K562 (cell line): ENCODE results near the gene ZNF615. TPM values are rescaled to one million over a fixed set of nuclear protein-coding genes. Genes with fewer than 3 reads are reported as not detected.
A peak's percentile ranks its signal among the peaks of the same experiment; 100 is the strongest.

ENCODE experiments used
- AFF1 ChIP-seq, 2 experiments: fragments of 450-650 bp; IDR thresholded peaks; 2 replicates each; pipeline ENCODE4 v1.6.1; 2018; ENCODE audit warnings: mild to moderate bottlenecking in 2 of 2, low read depth in 1 of 2; ENCODE audit not compliant: partially characterized antibody in 2 of 2
- BACH1 ChIP-seq: fragments of 200-800 bp; sonication (Bioruptor generic); IDR thresholded peaks from 2 replicates; pipeline ENCODE4 v1.6.1; 2016; ENCODE audit warnings: missing genetic modification characterization, missing compliant biosample characterization
- C11orf30 ChIP-seq: fragments of 450-650 bp; IDR thresholded peaks from 2 replicates; pipeline ENCODE4 v1.6.1; 2016; ENCODE audit warnings: low read depth, mild to moderate bottlenecking
- ETS1 ChIP-seq: conservative IDR thresholded peaks from 2 replicates; pipeline ENCODE4 v1.6.1; 2011; ENCODE audit warnings: low read depth, mild to moderate bottlenecking, low read length; ENCODE audit not compliant: control insufficient read depth
- GABPA ChIP-seq: fragments of 200-800 bp; sonication (Bioruptor generic); conservative IDR thresholded peaks from 2 replicates; pipeline ENCODE4 v1.6.1; 2016; ENCODE audit warnings: low read depth, missing genetic modification characterization, missing compliant biosample characterization
- HCFC1 ChIP-seq: IDR thresholded peaks from 2 replicates; pipeline ENCODE4 v1.6.1; 2012; ENCODE audit warnings: low read depth, low read length, improper control_type of control experiment
- LCOR ChIP-seq: sonication (generic); formaldehyde crosslinking; IDR thresholded peaks from 2 replicates; pipeline ENCODE4 v1.8.0; 2022; ENCODE audit warnings: mild to moderate bottlenecking, missing genetic modification reagents
- NR2C1 ChIP-seq, 2 experiments: fragments of 450-650 bp; IDR thresholded peaks; 2 replicates each; pipeline ENCODE4 v1.6.1; 2017; ENCODE audit warnings: mild to moderate bottlenecking in 2 of 2, antibody characterized with exemption in 1 of 2, inconsistent platforms in 1 of 2, missing compliant biosample characterization in 1 of 2, missing genetic modification characterization in 1 of 2
- RBM15 ChIP-seq: fragments of 200-400 bp; formaldehyde crosslinking; IDR thresholded peaks from 2 replicates; pipeline ENCODE4 v1.6.1; 2018; ENCODE audit warnings: mild to moderate bottlenecking, low read length, moderate library complexity; ENCODE audit not compliant: insufficient read depth
- SAP30 ChIP-seq: fragments of 200-600 bp; sonication (generic); IDR thresholded peaks from 2 replicates; pipeline ENCODE4 v1.6.1; 2012; ENCODE audit warnings: borderline replicate concordance, low read depth, mild to moderate bottlenecking, moderate library complexity, low read length, control low read depth, inconsistent platforms; ENCODE audit not compliant: insufficient read depth, poor library complexity, severe bottlenecking
- SUPT5H ChIP-seq: fragments of 450-650 bp; IDR thresholded peaks from 2 replicates; pipeline ENCODE4 v1.6.1; 2016
- TCF7L2 ChIP-seq: fragments of 150-350 bp; IDR thresholded peaks from 2 replicates; pipeline ENCODE4 v1.6.1; 2016; ENCODE audit warnings: low read depth, mild to moderate bottlenecking, low read length, moderate library complexity
- ZNF79 ChIP-seq: fragments of 250-450 bp; sonication (Bioruptor Pico); IDR thresholded peaks from 2 replicates; pipeline ENCODE4 v1.4.0; 2020; ENCODE audit warnings: low read depth, mild to moderate bottlenecking, moderate library complexity
- polyA plus RNA-seq, 8 experiments: library from polyadenylated mRNA; depleted of rRNA in 4 of 8; stranded (reverse) in 5 of 8; unstranded in 3 of 8; fragments of >200 nt; fragmentation: Nextera tagmentation in 2 of 8; fragmentation: Illumina TruSeq in 1 of 8; extraction: Ambion mirVana in 2 of 8; extraction: Trizol in 1 of 8; gene quantifications; 2 replicates each; pipeline versions ENCODE4 v1.2.1 to v1.2.3, GENCODE V29; 2011 to 2014; ENCODE audit warnings: inconsistent platforms in 1 of 8, missing spikeins in 1 of 8
- total RNA-seq, 7 experiments: library from RNA; depleted of rRNA in 6 of 7; stranded (reverse); fragments of >200 nt in 6 of 7; fragmentation: Illumina TruSeq in 2 of 7; extraction: Trizol in 2 of 7; gene quantifications; 2 replicates each; pipeline versions ENCODE4 v1.2.1 to v1.2.3, GENCODE V29; 2011 to 2021; ENCODE audit warnings: low replicate concordance in 1 of 7
- TF ChIP-seq, protein P1 (sequence below): fragments of 250-450 bp; sonication (Bioruptor Pico); IDR thresholded peaks from 2 replicates; pipeline ENCODE4 v1.5.0; 2020; ENCODE audit warnings: mild to moderate bottlenecking, borderline replicate concordance
- TF ChIP-seq, protein P2 (sequence below): sonication (generic); formaldehyde crosslinking; IDR thresholded peaks from 2 replicates; pipeline ENCODE4 v1.8.1; 2023; ENCODE audit warnings: mild to moderate bottlenecking, missing genetic modification reagents

Gene ZNF615
- total and polyA plus RNA-seq, 9 of the 15 experiments (the other 6 are each of a cell fraction or from before 2014, with no cell fraction given) = 1.2 to 4.4 (median 2.7) TPM

- peak; percentile 76; the same call in 1 of the 2 replicates for TF ChIP-seq BACH1 (tag)
- no peak for TF ChIP-seq ZNF79 (CRISPR knock-in tag)
- peak; percentile 85 for TF ChIP-seq NR2C1 (IDR thresholded peaks at IDR 0.05)
- peak; percentile 68 for TF ChIP-seq NR2C1 (tag; IDR thresholded peaks at IDR 0.05)
- peak; percentile 51 for TF ChIP-seq GABPA (tag)
- TF ChIP-seq ETS1 = 0 out of 2 replicates have a peak, but pooled peaks have one; percentile 15
- TF ChIP-seq, protein P1, sequence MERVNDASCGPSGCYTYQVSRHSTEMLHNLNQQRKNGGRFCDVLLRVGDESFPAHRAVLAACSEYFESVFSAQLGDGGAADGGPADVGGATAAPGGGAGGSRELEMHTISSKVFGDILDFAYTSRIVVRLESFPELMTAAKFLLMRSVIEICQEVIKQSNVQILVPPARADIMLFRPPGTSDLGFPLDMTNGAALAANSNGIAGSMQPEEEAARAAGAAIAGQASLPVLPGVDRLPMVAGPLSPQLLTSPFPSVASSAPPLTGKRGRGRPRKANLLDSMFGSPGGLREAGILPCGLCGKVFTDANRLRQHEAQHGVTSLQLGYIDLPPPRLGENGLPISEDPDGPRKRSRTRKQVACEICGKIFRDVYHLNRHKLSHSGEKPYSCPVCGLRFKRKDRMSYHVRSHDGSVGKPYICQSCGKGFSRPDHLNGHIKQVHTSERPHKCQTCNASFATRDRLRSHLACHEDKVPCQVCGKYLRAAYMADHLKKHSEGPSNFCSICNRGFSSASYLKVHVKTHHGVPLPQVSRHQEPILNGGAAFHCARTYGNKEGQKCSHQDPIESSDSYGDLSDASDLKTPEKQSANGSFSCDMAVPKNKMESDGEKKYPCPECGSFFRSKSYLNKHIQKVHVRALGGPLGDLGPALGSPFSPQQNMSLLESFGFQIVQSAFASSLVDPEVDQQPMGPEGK (CRISPR knock-in tag) = no peak
- peak; percentile 96 for TF ChIP-seq SAP30
- TF ChIP-seq C11orf30 = peak; percentile 42; the same call in 1 of the 2 replicates
- TF ChIP-seq TCF7L2 = peak; percentile 97
- peak; percentile 91 for TF ChIP-seq HCFC1
- peak; percentile 42; the same call in 1 of the 2 replicates for TF ChIP-seq SUPT5H
- TF ChIP-seq, protein P2, sequence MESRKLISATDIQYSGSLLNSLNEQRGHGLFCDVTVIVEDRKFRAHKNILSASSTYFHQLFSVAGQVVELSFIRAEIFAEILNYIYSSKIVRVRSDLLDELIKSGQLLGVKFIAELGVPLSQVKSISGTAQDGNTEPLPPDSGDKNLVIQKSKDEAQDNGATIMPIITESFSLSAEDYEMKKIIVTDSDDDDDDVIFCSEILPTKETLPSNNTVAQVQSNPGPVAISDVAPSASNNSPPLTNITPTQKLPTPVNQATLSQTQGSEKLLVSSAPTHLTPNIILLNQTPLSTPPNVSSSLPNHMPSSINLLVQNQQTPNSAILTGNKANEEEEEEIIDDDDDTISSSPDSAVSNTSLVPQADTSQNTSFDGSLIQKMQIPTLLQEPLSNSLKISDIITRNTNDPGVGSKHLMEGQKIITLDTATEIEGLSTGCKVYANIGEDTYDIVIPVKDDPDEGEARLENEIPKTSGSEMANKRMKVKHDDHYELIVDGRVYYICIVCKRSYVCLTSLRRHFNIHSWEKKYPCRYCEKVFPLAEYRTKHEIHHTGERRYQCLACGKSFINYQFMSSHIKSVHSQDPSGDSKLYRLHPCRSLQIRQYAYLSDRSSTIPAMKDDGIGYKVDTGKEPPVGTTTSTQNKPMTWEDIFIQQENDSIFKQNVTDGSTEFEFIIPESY (CRISPR knock-in tag) = peak; percentile 81
- TF ChIP-seq LCOR (CRISPR knock-in tag) = peak; percentile 87; the same call in 1 of the 2 replicates
- peak in 1 of 2 experiments; percentile 63 for TF ChIP-seq AFF1 (IDR thresholded peaks at IDR 0.05; ENCODE audit: low read depth in 1 of 2, partially characterized antibody in 2 of 2)
- TF ChIP-seq RBM15 = no peak
These were observed 21.4 kb downstream of the ZNF615 start, which contains the start of gene ZNF350 (continued) for GRCh38 chr19:51986309-51987291.
